ENCODE measurements around the gene TCN1.

TCN1 gene

DNA sequence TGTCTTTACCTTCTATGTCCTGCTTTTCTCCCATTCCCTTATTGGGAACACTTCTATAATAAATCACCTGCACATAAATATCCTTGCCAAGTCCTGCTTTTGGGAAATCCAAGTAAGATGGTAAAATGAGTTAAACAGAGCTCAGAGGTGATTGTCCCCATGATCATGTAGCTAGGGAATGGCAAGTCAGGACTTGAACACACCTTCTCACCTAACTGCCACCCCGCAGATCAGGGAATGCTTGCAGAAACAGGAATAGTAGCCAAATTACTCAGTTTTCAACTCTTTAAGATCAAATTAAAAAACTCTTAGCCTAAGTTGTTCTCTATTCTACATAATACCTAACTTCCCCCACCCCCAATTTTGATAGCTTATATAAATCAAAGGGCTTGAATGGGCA, 28.3 kb upstream of the TCN1 start:
- TF ChIP-seq POLR2AphosphoS5 (IDR thresholded peaks at IDR 0.05; ENCODE audit: low read depth, low read length): no peak

GRCh38 chr11:59891781-59892181, 25.5 kb upstream of the TCN1 start:
- TF ChIP-seq POLR2AphosphoS5 (IDR thresholded peaks at IDR 0.05; ENCODE audit: low read depth, low read length): no peak
- TF ChIP-seq SIN3A (IDR thresholded peaks at IDR 0.05; ENCODE audit: borderline replicate concordance, insufficient read depth, low read length): no peak
- no peak for TF ChIP-seq TAF1 (IDR thresholded peaks at IDR 0.05; ENCODE audit: borderline replicate concordance, insufficient read depth, low read length)
- no peak for TF ChIP-seq FOXP2 (optimal IDR thresholded peaks at IDR 0.05; ENCODE audit: borderline replicate concordance, extremely low read depth, extremely low read length, insufficient read depth)
- TF ChIP-seq, protein P1, sequence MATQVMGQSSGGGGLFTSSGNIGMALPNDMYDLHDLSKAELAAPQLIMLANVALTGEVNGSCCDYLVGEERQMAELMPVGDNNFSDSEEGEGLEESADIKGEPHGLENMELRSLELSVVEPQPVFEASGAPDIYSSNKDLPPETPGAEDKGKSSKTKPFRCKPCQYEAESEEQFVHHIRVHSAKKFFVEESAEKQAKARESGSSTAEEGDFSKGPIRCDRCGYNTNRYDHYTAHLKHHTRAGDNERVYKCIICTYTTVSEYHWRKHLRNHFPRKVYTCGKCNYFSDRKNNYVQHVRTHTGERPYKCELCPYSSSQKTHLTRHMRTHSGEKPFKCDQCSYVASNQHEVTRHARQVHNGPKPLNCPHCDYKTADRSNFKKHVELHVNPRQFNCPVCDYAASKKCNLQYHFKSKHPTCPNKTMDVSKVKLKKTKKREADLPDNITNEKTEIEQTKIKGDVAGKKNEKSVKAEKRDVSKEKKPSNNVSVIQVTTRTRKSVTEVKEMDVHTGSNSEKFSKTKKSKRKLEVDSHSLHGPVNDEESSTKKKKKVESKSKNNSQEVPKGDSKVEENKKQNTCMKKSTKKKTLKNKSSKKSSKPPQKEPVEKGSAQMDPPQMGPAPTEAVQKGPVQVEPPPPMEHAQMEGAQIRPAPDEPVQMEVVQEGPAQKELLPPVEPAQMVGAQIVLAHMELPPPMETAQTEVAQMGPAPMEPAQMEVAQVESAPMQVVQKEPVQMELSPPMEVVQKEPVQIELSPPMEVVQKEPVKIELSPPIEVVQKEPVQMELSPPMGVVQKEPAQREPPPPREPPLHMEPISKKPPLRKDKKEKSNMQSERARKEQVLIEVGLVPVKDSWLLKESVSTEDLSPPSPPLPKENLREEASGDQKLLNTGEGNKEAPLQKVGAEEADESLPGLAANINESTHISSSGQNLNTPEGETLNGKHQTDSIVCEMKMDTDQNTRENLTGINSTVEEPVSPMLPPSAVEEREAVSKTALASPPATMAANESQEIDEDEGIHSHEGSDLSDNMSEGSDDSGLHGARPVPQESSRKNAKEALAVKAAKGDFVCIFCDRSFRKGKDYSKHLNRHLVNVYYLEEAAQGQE (IDR thresholded peaks at IDR 0.05; ENCODE audit: insufficient read depth in 1 of 2, low read depth in 2 of 2, low read length in 2 of 2): no peak

- no peak for TF ChIP-seq POLR2AphosphoS5 (IDR thresholded peaks at IDR 0.05; ENCODE audit: low read depth, low read length)
- no peak for TF ChIP-seq TAF1 (IDR thresholded peaks at IDR 0.05; ENCODE audit: borderline replicate concordance, insufficient read depth, low read length)
- TF ChIP-seq FOXP2 (optimal IDR thresholded peaks at IDR 0.05; ENCODE audit: borderline replicate concordance, extremely low read depth, extremely low read length, insufficient read depth): no peak
These were observed 17.3 kb upstream of the TCN1 start for GRCh38 chr11:59883597-59883996.

GRCh38 chr11:59879567-59879966, 13.3 kb upstream of the TCN1 start:
- TF ChIP-seq FOXP2 (optimal IDR thresholded peaks at IDR 0.05; ENCODE audit: borderline replicate concordance, extremely low read depth, extremely low read length, insufficient read depth) (no peak), TAF1 (IDR thresholded peaks at IDR 0.05; ENCODE audit: borderline replicate concordance, insufficient read depth, low read length) (no peak), POLR2AphosphoS5 (IDR thresholded peaks at IDR 0.05; ENCODE audit: low read depth, low read length) (no peak), SIN3A (IDR thresholded peaks at IDR 0.05; ENCODE audit: borderline replicate concordance, insufficient read depth, low read length) (no peak)
- TF ChIP-seq, protein P1 (IDR thresholded peaks at IDR 0.05; ENCODE audit: insufficient read depth in 1 of 2, low read depth in 2 of 2, low read length in 2 of 2): no peak

DNA sequence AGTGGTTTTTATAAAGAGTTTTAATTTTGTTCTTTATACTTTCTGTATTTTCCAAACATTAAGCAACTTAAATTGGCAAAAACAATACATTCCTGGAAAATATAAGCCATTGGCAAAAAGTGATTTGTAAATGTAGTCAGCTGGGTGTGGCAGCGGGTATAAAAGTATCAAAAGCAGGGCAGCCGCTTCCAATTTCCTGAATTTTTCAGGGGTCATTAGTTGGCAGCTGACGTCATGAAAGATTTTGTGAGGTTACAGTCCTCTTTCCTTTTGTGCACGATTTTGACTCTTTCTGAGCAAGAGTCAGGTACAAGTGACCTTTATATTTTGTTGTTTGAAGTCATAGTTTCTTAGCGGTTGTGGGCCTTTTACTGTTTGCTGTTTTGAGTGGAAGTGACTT, 12.3 kb upstream of the TCN1 start, which contains the start of gene OOSP3:
OOSP3 (plus strand) TSS at position 208 of the 400 bp plus-strand sequence; CDS start at position 235, 27 bp downstream.
- TF ChIP-seq TAF1 (IDR thresholded peaks at IDR 0.05; ENCODE audit: borderline replicate concordance, insufficient read depth, low read length) (no peak), FOXP2 (optimal IDR thresholded peaks at IDR 0.05; ENCODE audit: borderline replicate concordance, extremely low read depth, extremely low read length, insufficient read depth) (no peak), SIN3A (IDR thresholded peaks at IDR 0.05; ENCODE audit: borderline replicate concordance, insufficient read depth, low read length) (no peak), POLR2AphosphoS5 (IDR thresholded peaks at IDR 0.05; ENCODE audit: low read depth, low read length) (no peak)
- TF ChIP-seq, protein P1 (IDR thresholded peaks at IDR 0.05; ENCODE audit: insufficient read depth in 1 of 2, low read depth in 2 of 2, low read length in 2 of 2): no peak

- TF ChIP-seq TAF1 (IDR thresholded peaks at IDR 0.05; ENCODE audit: borderline replicate concordance, insufficient read depth, low read length) (no peak), SIN3A (IDR thresholded peaks at IDR 0.05; ENCODE audit: borderline replicate concordance, insufficient read depth, low read length) (no peak), FOXP2 (optimal IDR thresholded peaks at IDR 0.05; ENCODE audit: borderline replicate concordance, extremely low read depth, extremely low read length, insufficient read depth) (no peak), POLR2AphosphoS5 (IDR thresholded peaks at IDR 0.05; ENCODE audit: low read depth, low read length) (no peak)
- TF ChIP-seq, protein P1 (IDR thresholded peaks at IDR 0.05; ENCODE audit: insufficient read depth in 1 of 2, low read depth in 2 of 2, low read length in 2 of 2): no peak
These were observed 11.5 kb upstream of the TCN1 start for GRCh38 chr11:59877784-59878183.
